ENCODE measurements around the gene SPATA2. TPM values are rescaled to one million over a fixed set of nuclear protein-coding genes. Genes with fewer than 3 reads are reported as not detected.

SPATA2 gene
- total RNA-seq, 4 donors from 2014 or later, result 2.7 to 7.2 (median 4.9) TPM

GRCh38 chr20:49889001-49889934, 26.1 kb downstream of the SPATA2 start:
- Histone ChIP-seq H3K9me3 (no peaks in the 10 kb centered on the region), H3K4me1 (peaks cover 0 to 71% (median 9%) of the 10 kb centered on the region in 3 donors), H3K4me3 (no peak overlapping the region), H3K36me3 (peaks cover 0 to 56% of the 10 kb centered on the region in 2 donors), H3K27me3 (no peaks in the 10 kb centered on the region), H3K27ac (peak overlapping the region in 2 of 4 donors; percentile 12 to 20)
- 58 to 81% methylated on average over 5 to 7 of the region's 9 CpGs for WGBS, 2 donors (ENCODE audit: low coverage in 1 of 2)
- TF ChIP-seq POLR2AphosphoS5 (IDR thresholded peaks at IDR 0.05) (no peak), EP300 (IDR thresholded peaks at IDR 0.05) (no peak), CTCF (IDR thresholded peaks at IDR 0.05) (no peak), POLR2A (IDR thresholded peaks at IDR 0.05) (no peak)
- ATAC-seq, result no peak

GRCh38 chr20:49888212-49889000, 26.9 kb downstream of the SPATA2 start:
- Histone ChIP-seq H3K36me3 (peaks cover 0 to 65% of the 10 kb centered on the region in 2 donors), H3K4me1 (peaks cover 0 to 67% (median 9%) of the 10 kb centered on the region in 3 donors), H3K9me3 (no peaks in the 10 kb centered on the region), H3K27ac (peak overlapping the region in 3 of 4 donors; percentile 20 to 61 (median 56)), H3K27me3 (no peaks in the 10 kb centered on the region), H3K4me3 (no peak overlapping the region)
- ATAC-seq, result no peak
- WGBS, 2 donors (ENCODE audit: low coverage in 1 of 2), result 55 to 60% methylated on average over 2 to 10 of the region's 18 CpGs
- TF ChIP-seq EP300 (IDR thresholded peaks at IDR 0.05) (no peak), CTCF (IDR thresholded peaks at IDR 0.05) (peak in 3 of 4 experiments; percentile 61 to 78 (median 63)), POLR2AphosphoS5 (IDR thresholded peaks at IDR 0.05) (no peak), POLR2A (IDR thresholded peaks at IDR 0.05) (no peak)

GRCh38 chr20:49887251-49888211, 27.8 kb downstream of the SPATA2 start:
- H3K36me3 ChIP-seq, result peaks cover 0 to 73% of the 10 kb centered on the region in 2 donors
- no peak overlapping the region for H3K4me3 ChIP-seq
- no peaks in the 10 kb centered on the region for H3K9me3 ChIP-seq
- H3K27me3 ChIP-seq, result no peaks in the 10 kb centered on the region
- peak overlapping the region in 3 of 4 donors; percentile 20 to 61 (median 56) for H3K27ac ChIP-seq
- TF ChIP-seq POLR2A (IDR thresholded peaks at IDR 0.05), result no peak
- no peak for TF ChIP-seq POLR2AphosphoS5 (IDR thresholded peaks at IDR 0.05)
- no peak for TF ChIP-seq CTCF (IDR thresholded peaks at IDR 0.05)
- no peak for TF ChIP-seq EP300 (IDR thresholded peaks at IDR 0.05)
- WGBS, 2 donors (ENCODE audit: low coverage in 1 of 2), result 20 to 57% methylated on average over 1 of the region's 32 CpGs
- H3K4me1 ChIP-seq, result peaks cover 0 to 59% (median 9%) of the 10 kb centered on the region in 3 donors
- peak; percentile 53 for ATAC-seq

- Histone ChIP-seq H3K4me1 (peaks cover 0 to 54% (median 9%) of the 10 kb centered on the region in 3 donors), H3K4me3 (no peak overlapping the region), H3K27ac (peak overlapping the region in 3 of 4 donors; percentile 20 to 61 (median 56)), H3K27me3 (no peaks in the 10 kb centered on the region), H3K9me3 (no peaks in the 10 kb centered on the region), H3K36me3 (peaks cover 0 to 82% of the 10 kb centered on the region in 2 donors)
- 66 to 69% methylated on average over 8 to 10 of the region's 30 CpGs for WGBS, 2 donors (ENCODE audit: low coverage in 1 of 2)
- TF ChIP-seq POLR2A (IDR thresholded peaks at IDR 0.05), result no peak
- TF ChIP-seq POLR2AphosphoS5 (IDR thresholded peaks at IDR 0.05), result no peak
- TF ChIP-seq EP300 (IDR thresholded peaks at IDR 0.05), result no peak
- TF ChIP-seq CTCF (IDR thresholded peaks at IDR 0.05), result no peak
- no peak for ATAC-seq
These were observed 28.6 kb downstream of the SPATA2 start for GRCh38 chr20:49886571-49887213.
